GM12891 (cell line): ENCODE measurements around the gene PRSS23.

ENCODE experiments used
- POLR2A ChIP-seq: IDR thresholded peaks from 2 replicates; pipeline ENCODE4 v1.6.1; 2011; ENCODE audit warnings: low read depth, low read length, control low read depth
- SPI1 ChIP-seq: IDR thresholded peaks from 2 replicates; pipeline ENCODE4 v1.6.1; 2011; ENCODE audit warnings: low read depth, low read length, control low read depth
- TAF1 ChIP-seq: IDR thresholded peaks from 2 replicates; pipeline ENCODE4 v1.6.1; 2011; ENCODE audit warnings: low read depth, low read length, control low read depth

DNA sequence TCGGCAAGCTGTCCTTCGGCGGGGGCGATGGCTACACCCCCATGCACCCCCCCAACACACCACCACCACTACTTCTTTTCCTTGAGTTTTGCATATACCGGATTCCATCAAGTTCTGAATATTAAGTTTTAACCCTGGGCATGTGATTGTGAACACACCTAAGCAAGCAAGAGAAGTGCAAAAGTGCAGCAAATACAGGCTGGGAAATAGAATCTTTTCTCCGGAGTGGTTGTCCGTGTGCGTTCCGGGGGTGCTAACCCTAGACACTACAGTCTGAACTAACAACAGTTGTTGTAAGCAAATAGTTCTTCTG is 574 bp downstream of the PRSS23 start:
- TF ChIP-seq POLR2A (no peak), SPI1 (no peak), TAF1 (no peak)
